ENCODE data around the gene TANGO2.

DNA sequence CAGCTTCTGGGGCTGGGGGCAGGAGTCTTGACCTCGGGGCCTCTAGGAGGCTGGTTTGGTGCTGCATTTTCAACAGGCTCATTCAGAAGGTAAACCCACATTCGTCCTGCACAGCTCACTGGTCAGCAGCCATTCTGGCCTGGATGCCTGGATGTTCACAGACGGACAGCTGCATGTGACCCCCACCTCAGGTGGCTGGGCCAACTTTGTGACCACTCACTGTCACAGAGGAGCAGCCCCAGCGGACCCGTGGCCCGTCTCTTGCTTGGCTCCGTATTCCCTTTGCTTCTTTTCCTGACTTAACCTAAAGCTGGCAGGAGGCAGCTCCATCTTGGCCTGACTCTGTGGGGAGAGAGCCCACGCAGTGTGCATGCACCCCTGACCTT lies 67.3 kb downstream of the TANGO2 start:
- TF ChIP-seq, protein P1, sequence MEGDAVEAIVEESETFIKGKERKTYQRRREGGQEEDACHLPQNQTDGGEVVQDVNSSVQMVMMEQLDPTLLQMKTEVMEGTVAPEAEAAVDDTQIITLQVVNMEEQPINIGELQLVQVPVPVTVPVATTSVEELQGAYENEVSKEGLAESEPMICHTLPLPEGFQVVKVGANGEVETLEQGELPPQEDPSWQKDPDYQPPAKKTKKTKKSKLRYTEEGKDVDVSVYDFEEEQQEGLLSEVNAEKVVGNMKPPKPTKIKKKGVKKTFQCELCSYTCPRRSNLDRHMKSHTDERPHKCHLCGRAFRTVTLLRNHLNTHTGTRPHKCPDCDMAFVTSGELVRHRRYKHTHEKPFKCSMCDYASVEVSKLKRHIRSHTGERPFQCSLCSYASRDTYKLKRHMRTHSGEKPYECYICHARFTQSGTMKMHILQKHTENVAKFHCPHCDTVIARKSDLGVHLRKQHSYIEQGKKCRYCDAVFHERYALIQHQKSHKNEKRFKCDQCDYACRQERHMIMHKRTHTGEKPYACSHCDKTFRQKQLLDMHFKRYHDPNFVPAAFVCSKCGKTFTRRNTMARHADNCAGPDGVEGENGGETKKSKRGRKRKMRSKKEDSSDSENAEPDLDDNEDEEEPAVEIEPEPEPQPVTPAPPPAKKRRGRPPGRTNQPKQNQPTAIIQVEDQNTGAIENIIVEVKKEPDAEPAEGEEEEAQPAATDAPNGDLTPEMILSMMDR (IDR thresholded peaks at IDR 0.05), result no peak
- no peak for TF ChIP-seq POLR2A (IDR thresholded peaks at IDR 0.05)

Data from body of pancreas (tissue), 4 donors.